ENCODE measurements around the gene CPNE6. TPM values are rescaled to one million over a fixed set of nuclear protein-coding genes. Genes with fewer than 3 reads are reported as not detected.

CPNE6 gene
- total and polyA plus RNA-seq, 2 of the 13 experiments (the other 11 are each of a cell fraction or from before 2014, with no cell fraction given): not detected

GRCh38 chr14:24095271-24096068 lies 24.1 kb downstream of the CPNE6 start (continued):
- TF ChIP-seq DBP (CRISPR knock-in tag; IDR thresholded peaks at IDR 0.05; ENCODE audit: not compliant biosample characterization) (no peak), RBM39 (IDR thresholded peaks at IDR 0.05; ENCODE audit: low read depth, low read length, poor library complexity, severe bottlenecking) (peak; percentile 87), ZBTB34 (CRISPR knock-in tag; IDR thresholded peaks at IDR 0.05) (peak; percentile 95), MEIS1 (CRISPR knock-in tag; IDR thresholded peaks at IDR 0.05; ENCODE audit: borderline replicate concordance) (peak; percentile 77), HES4 (CRISPR knock-in tag; IDR thresholded peaks at IDR 0.05; ENCODE audit: borderline replicate concordance) (no peak), IKZF1 (IDR thresholded peaks at IDR 0.05) (no peak), ZNF484 (CRISPR knock-in tag; IDR thresholded peaks at IDR 0.05; ENCODE audit: borderline replicate concordance, low read depth) (no peak; the same call in 1 of the 2 replicates), MYC (CRISPR knock-in tag; IDR thresholded peaks at IDR 0.05; ENCODE audit: borderline replicate concordance) (peak; percentile 100), SRSF4 (IDR thresholded peaks at IDR 0.05; ENCODE audit: low read depth, low read length, poor library complexity, severe bottlenecking) (no peak), MNT (IDR thresholded peaks at IDR 0.05) (peak; percentile 99), ZNF10 (CRISPR knock-in tag; IDR thresholded peaks at IDR 0.05; ENCODE audit: borderline replicate concordance, low read depth) (peak; percentile 51; the same call in 1 of the 2 replicates), SIX4 (CRISPR knock-in tag; IDR thresholded peaks at IDR 0.05) (peak; percentile 85; the same call in 1 of the 2 replicates), NCOA2 (CRISPR knock-in tag; IDR thresholded peaks at IDR 0.05) (peak; percentile 91), FOXA3 (CRISPR knock-in tag; IDR thresholded peaks at IDR 0.05) (peak; percentile 90), EEA1 (CRISPR knock-in tag; IDR thresholded peaks at IDR 0.05; ENCODE audit: borderline replicate concordance) (no peak), ZNF562 (CRISPR knock-in tag; IDR thresholded peaks at IDR 0.05; ENCODE audit: borderline replicate concordance) (no peak), TARDBP (CRISPR knock-in tag; IDR thresholded peaks at IDR 0.05) (peak; percentile 97), SMAD1 (CRISPR knock-in tag; IDR thresholded peaks at IDR 0.05; ENCODE audit: borderline replicate concordance, low read depth) (peak; percentile 98; the same call in 1 of the 2 replicates)

Measured in HepG2 (cell line).